ENCODE data around the gene HOXC13. TPM values are rescaled to one million over a fixed set of nuclear protein-coding genes. Genes with fewer than 3 reads are reported as not detected.
A peak's percentile ranks its signal among the peaks of the same experiment; 100 is the strongest.

The HOXC13 gene
- total RNA-seq, 1 experiment from 2014 or later, result 5.3 TPM

- no peaks in the 10 kb centered on the region for H3K27me3 Mint-ChIP-seq (ENCODE audit: insufficient read depth, unreplicated experiment)
- peak; percentile 12 for DNase-seq (ENCODE audit: unreplicated experiment)
- H3K36me3 Mint-ChIP-seq (ENCODE audit: insufficient read depth, unreplicated experiment), result peaks cover 1% of the 10 kb centered on the region
- intact Hi-C loops (cut with micrococcal nuclease), result no loop called here
- peak overlapping the region; percentile 49 for H3K4me3 Mint-ChIP-seq (ENCODE audit: unreplicated experiment)
- no peaks in the 10 kb centered on the region for H3K4me1 Mint-ChIP-seq (ENCODE audit: insufficient read depth, unreplicated experiment)
- POLR2A ChIA-PET, result interaction anchor here (1.0 to 3.2 kb wide), 3 partner anchors 11 to 19 kb away, joined by 3 to 16 read pairs (median 6); partner anchors contain the start of gene HOXC13
- TF ChIP-seq CTCF (IDR thresholded peaks at IDR 0.05; ENCODE audit: unreplicated experiment), result no peak
- no TSS peak for BruUV-seq (replicated peaks)
- H3K9me3 Mint-ChIP-seq (ENCODE audit: unreplicated experiment), result no peaks in the 10 kb centered on the region
- CTCF ChIA-PET, result interaction anchor here (0.6 to 1.6 kb wide), 8 partner anchors 16 to 255 kb away, joined by 3 to 4 read pairs (median 3); partner anchors contain the start of gene HOXC11
- no peak overlapping the region for H3K27ac Mint-ChIP-seq (ENCODE audit: low read depth, unreplicated experiment)
Measured at GRCh38 chr12:53952871-53953734, 14.5 kb downstream of the HOXC13 start.

GRCh38 chr12:53953831-53954693, 15.4 kb downstream of the HOXC13 start:
- Mint-ChIP-seq H3K4me1 (ENCODE audit: insufficient read depth, unreplicated experiment) (no peaks in the 10 kb centered on the region), H3K27me3 (ENCODE audit: insufficient read depth, unreplicated experiment) (no peaks in the 10 kb centered on the region), H3K27ac (ENCODE audit: low read depth, unreplicated experiment) (no peak overlapping the region), H3K36me3 (ENCODE audit: insufficient read depth, unreplicated experiment) (no peaks in the 10 kb centered on the region), H3K9me3 (ENCODE audit: unreplicated experiment) (no peaks in the 10 kb centered on the region), H3K4me3 (ENCODE audit: unreplicated experiment) (no peak overlapping the region)
- ChIA-PET CTCF (interaction anchor here (0.9 to 1.6 kb wide), 3 partner anchors 19 to 254 kb away, joined by 3 to 5 read pairs (median 3); partner anchors contain the start of gene HOXC11), POLR2A (interaction anchor here (1.0 to 3.2 kb wide), 3 partner anchors 12 to 179 kb away, joined by 3 to 16 read pairs (median 3); partner anchors contain the start of gene HOXC13)
- no peak for DNase-seq (ENCODE audit: unreplicated experiment)
- intact Hi-C loops (cut with micrococcal nuclease), result no loop called here
- TF ChIP-seq CTCF (IDR thresholded peaks at IDR 0.05; ENCODE audit: unreplicated experiment), result no peak
- BruUV-seq (replicated peaks), result no TSS peak

GRCh38 chr12:53954694-53955035, 16.0 kb downstream of the HOXC13 start, which contains the start of gene HOXC12:
TSS of gene HOXC12 (plus strand) at chr12:53954903. CDS start at chr12:53954930, 27 bp downstream.
- DNase-seq (ENCODE audit: unreplicated experiment), result no peak
- H3K36me3 Mint-ChIP-seq (ENCODE audit: insufficient read depth, unreplicated experiment), result no peaks in the 10 kb centered on the region
- POLR2A ChIA-PET, result interaction anchor here (1.0 to 3.2 kb wide), 3 partner anchors 13 to 179 kb away, joined by 3 to 16 read pairs (median 3); partner anchors contain the start of gene HOXC13
- no peaks in the 10 kb centered on the region for H3K9me3 Mint-ChIP-seq (ENCODE audit: unreplicated experiment)
- CTCF ChIA-PET, result interaction anchor here (1.2 kb wide), 1 partner anchor 247 kb away, joined by 5 read pairs; no protein-coding TSS in a partner anchor
- TF ChIP-seq CTCF (IDR thresholded peaks at IDR 0.05; ENCODE audit: unreplicated experiment), result no peak
- H3K27ac Mint-ChIP-seq (ENCODE audit: low read depth, unreplicated experiment), result no peak within 1 kb of the TSS
- intact Hi-C loops (cut with micrococcal nuclease), result no loop called here
- no TSS peak for BruUV-seq (replicated peaks)
- H3K4me3 Mint-ChIP-seq (ENCODE audit: unreplicated experiment), result no peak within 1 kb of the TSS
- no peaks in the 10 kb centered on the region for H3K27me3 Mint-ChIP-seq (ENCODE audit: insufficient read depth, unreplicated experiment)
- H3K4me1 Mint-ChIP-seq (ENCODE audit: insufficient read depth, unreplicated experiment), result no peaks in the 10 kb centered on the region

Measured in MCF 10A (cell line).